ENCODE results near the gene GRID1.

DNA sequence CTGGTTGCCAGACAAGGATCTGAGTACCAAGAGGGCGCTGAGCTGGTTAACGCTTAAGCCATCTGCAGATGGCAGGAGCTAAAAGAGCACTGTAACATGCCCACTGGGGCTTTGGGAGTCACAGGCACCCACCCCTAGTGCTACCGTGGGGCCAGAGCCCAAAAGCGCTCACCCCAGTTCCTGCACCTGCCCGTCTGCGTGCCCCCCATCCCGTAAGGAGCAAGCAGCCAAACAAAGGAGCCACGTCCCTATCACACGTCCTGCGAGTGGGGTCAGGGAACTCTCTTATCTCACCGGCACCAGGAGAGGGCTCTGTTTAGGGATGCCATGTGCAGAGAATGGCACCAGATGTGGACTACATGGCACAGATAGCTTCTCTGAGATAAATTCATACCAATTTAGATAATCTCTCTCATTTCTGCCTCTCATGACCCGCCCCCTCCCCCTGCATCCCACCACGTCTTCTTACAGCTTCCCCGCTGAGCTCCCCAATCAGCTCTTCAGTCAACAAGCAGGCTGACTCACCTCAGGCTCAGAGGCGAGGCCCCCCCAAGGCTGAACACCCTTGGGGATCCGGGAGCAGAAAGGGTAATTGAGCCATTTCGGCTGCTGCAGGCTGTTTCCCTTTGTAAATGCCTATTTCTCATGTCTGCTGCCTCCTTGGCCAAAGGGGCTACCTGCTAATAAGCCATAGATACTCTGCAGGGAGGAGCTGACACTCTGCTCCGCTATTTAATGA lies 235.7 kb downstream of the GRID1 start:
- TF ChIP-seq, protein P1, sequence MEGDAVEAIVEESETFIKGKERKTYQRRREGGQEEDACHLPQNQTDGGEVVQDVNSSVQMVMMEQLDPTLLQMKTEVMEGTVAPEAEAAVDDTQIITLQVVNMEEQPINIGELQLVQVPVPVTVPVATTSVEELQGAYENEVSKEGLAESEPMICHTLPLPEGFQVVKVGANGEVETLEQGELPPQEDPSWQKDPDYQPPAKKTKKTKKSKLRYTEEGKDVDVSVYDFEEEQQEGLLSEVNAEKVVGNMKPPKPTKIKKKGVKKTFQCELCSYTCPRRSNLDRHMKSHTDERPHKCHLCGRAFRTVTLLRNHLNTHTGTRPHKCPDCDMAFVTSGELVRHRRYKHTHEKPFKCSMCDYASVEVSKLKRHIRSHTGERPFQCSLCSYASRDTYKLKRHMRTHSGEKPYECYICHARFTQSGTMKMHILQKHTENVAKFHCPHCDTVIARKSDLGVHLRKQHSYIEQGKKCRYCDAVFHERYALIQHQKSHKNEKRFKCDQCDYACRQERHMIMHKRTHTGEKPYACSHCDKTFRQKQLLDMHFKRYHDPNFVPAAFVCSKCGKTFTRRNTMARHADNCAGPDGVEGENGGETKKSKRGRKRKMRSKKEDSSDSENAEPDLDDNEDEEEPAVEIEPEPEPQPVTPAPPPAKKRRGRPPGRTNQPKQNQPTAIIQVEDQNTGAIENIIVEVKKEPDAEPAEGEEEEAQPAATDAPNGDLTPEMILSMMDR (IDR thresholded peaks at IDR 0.05; ENCODE audit: insufficient read depth, low read depth, low read length), result no peak
- TF ChIP-seq EZH2 (IDR thresholded peaks at IDR 0.05; ENCODE audit: insufficient read depth, low read length), result no peak
